NCI-H526 (cell line): Measurements from ENCODE around the gene HTR1D.

ENCODE experiments used
- DNase-seq, 2 experiments: peaks; one replicate each; lab custom pipeline; 2025; lab: John Stamatoyannopoulos, UW

The HTR1D gene

GRCh38 chr1:23184212-23184934 lies 32.9 kb downstream of the HTR1D start:
- DNase-seq = peak; percentile 36 to 72

- no peak for DNase-seq
Observed at GRCh38 chr1:23179862-23180261, 37.4 kb downstream of the HTR1D start.

GRCh38 chr1:23178950-23179349 lies 38.4 kb downstream of the HTR1D start:
- peak in 1 of 2 experiments; percentile 37 for DNase-seq

- no peak for DNase-seq
Observed at GRCh38 chr1:23178414-23178813, 38.9 kb downstream of the HTR1D start.

GRCh38 chr1:23177438-23178380 lies 39.6 kb downstream of the HTR1D start:
- DNase-seq = peak in 1 of 2 experiments; percentile 86

GRCh38 chr1:23177031-23177430 lies 40.3 kb downstream of the HTR1D start:
- no peak for DNase-seq

- DNase-seq = no peak
Observed at GRCh38 chr1:23174426-23175110, 42.7 kb downstream of the HTR1D start.

- no peak for DNase-seq
Observed at GRCh38 chr1:23171181-23171755, 46.0 kb downstream of the HTR1D start.

- no peak for DNase-seq
Observed at GRCh38 chr1:23169727-23170335, 47.5 kb downstream of the HTR1D start.

- DNase-seq = no peak
Observed at GRCh38 chr1:23169195-23169575, 48.1 kb downstream of the HTR1D start.

GRCh38 chr1:23168445-23169194 lies 48.7 kb downstream of the HTR1D start, which contains the start of gene LUZP1:
TSS of gene LUZP1 (minus strand) at chr1:23168856.
- peak; percentile 61 to 83 for DNase-seq

- peak in 1 of 2 experiments; percentile 60 for DNase-seq
Observed at GRCh38 chr1:23168079-23168444, 49.2 kb downstream of the HTR1D start.

- DNase-seq = peak in 1 of 2 experiments; percentile 69
Observed at GRCh38 chr1:23167353-23168078, 49.8 kb downstream of the HTR1D start.

GRCh38 chr1:23166854-23167253 lies 50.4 kb downstream of the HTR1D start:
- no peak for DNase-seq

- DNase-seq = no peak
Observed at GRCh38 chr1:23163395-23163794, 53.9 kb downstream of the HTR1D start.

GRCh38 chr1:23159963-23160877 lies 57.1 kb downstream of the HTR1D start:
- DNase-seq = no peak

GRCh38 chr1:23156940-23157339 lies 60.4 kb downstream of the HTR1D start:
- DNase-seq = no peak

- DNase-seq = no peak
Observed at GRCh38 chr1:23152966-23153684, 64.2 kb downstream of the HTR1D start.
